Measurements from ENCODE around the gene ROM1.

DNA sequence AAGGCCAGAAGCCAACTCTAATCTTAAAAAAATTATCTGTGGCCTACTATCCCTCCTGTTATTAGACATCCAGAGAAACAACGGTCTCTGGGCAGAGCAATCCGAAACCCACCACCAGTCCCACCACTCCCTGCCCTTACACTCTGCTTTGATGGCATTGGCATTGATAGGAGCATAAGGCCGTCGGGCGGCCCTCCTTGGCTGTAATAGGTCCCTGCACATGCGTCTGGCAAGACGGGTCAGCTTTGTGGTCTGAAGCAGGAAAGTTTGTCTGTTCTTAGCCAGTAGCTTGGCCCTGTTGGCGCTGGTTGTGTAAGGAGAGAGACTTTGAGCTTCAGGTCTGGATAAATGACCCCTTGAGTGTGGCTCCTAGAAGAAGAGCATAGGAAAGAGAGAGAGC is 17.9 kb upstream of the ROM1 start:
- TF ChIP-seq, protein P1, sequence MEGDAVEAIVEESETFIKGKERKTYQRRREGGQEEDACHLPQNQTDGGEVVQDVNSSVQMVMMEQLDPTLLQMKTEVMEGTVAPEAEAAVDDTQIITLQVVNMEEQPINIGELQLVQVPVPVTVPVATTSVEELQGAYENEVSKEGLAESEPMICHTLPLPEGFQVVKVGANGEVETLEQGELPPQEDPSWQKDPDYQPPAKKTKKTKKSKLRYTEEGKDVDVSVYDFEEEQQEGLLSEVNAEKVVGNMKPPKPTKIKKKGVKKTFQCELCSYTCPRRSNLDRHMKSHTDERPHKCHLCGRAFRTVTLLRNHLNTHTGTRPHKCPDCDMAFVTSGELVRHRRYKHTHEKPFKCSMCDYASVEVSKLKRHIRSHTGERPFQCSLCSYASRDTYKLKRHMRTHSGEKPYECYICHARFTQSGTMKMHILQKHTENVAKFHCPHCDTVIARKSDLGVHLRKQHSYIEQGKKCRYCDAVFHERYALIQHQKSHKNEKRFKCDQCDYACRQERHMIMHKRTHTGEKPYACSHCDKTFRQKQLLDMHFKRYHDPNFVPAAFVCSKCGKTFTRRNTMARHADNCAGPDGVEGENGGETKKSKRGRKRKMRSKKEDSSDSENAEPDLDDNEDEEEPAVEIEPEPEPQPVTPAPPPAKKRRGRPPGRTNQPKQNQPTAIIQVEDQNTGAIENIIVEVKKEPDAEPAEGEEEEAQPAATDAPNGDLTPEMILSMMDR (IDR thresholded peaks at IDR 0.05; ENCODE audit: borderline replicate concordance, extremely low read depth, low read length, poor library complexity, severe bottlenecking): no peak
- no peak for TF ChIP-seq EZH2 (IDR thresholded peaks at IDR 0.05; ENCODE audit: borderline replicate concordance, low read depth, low read length, severe bottlenecking)

Measured in DND-41 (cell line).